ENCODE data around the gene CRIM1.

- TF ChIP-seq POLR2A (IDR thresholded peaks at IDR 0.05) (no peak), CTCF (IDR thresholded peaks at IDR 0.05 in 4 of 5, conservative IDR thresholded peaks at IDR 0.05 in 1 of 5) (no peak)
These were observed 199.0 kb downstream of the CRIM1 start for GRCh38 chr2:36554531-36554930.
